HAP-1 (cell line): ENCODE results near the gene TREML4.
A peak's percentile ranks its signal among the peaks of the same experiment; 100 is the strongest.

Experiments
- DNase-seq, 2 experiments: peaks; one replicate each; pipeline ENCODE4 v3.0.0-alpha.2; 2016 to 2020; ENCODE audit warnings: low spot score in 2 of 2
- H3K27me3 ChIP-seq: fragments of 250-450 bp; sonication (Bioruptor Pico); 2 replicates; pipeline ENCODE4 v1.5.1; 2020; ENCODE audit warnings: low read depth, mild to moderate bottlenecking, moderate library complexity
- H3K36me3 ChIP-seq: fragments of 250-450 bp; sonication (Bioruptor Pico); replicated peaks from 2 replicates; pipeline ENCODE4 v1.5.1; 2020; ENCODE audit warnings: mild to moderate bottlenecking
- H3K4me1 ChIP-seq: fragments of 250-450 bp; sonication (Bioruptor Pico); 2 replicates; pipeline ENCODE4 v1.5.1; 2020; ENCODE audit warnings: mild to moderate bottlenecking
- H3K4me3 ChIP-seq: fragments of 250-450 bp; sonication (Bioruptor Pico); 2 replicates; pipeline ENCODE4 v1.5.1; 2020; ENCODE audit warnings: mild to moderate bottlenecking, moderate library complexity
- H3K9me3 ChIP-seq: fragments of 250-450 bp; sonication (Bioruptor Pico); 2 replicates; pipeline ENCODE4 v1.5.1; 2020; ENCODE audit warnings: mild to moderate bottlenecking, moderate library complexity
- in situ Hi-C: fragments of 300-500 bp; cut with MboI; formaldehyde crosslinking; loops from 3 replicates; pipeline ENCODE4 v1.14.3; 2020; ENCODE audit warnings: low sequenced_read_pairs, inconsistent platforms, mixed read lengths

Gene TREML4

DNA sequence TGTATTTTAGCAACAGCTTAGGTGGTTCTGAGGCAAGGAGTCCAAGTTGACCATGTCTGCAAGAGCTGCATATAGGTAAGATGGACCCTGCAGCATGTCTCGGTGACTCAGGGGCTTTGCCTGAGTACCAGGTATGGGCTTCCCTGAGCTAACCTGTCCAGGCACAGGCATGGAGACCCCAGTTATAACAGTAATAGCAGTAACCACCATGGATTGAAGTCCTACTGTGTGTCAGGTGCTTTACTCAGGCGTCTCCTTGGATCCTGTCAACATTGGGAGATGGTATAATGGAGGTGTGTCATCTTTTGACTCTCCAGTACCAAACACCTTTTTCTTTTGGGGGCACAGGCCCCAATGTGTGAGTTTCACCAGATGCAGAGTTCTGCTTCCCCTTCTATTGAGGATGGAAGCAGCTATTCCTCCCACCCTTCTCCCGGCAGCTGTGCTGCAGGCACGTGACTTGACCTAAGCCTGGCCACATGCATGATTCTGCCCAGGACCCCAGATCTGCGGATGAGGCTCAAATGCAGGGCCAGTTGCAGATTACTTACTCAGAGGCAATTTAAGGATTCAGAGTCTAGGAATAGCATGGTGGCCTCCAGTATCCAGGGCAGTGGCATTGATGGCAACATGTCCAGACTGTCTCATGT, 44.6 kb downstream of the TREML4 start:
- no peak for DNase-seq
- H3K9me3 ChIP-seq = no peaks in the 10 kb centered on the region

DNA sequence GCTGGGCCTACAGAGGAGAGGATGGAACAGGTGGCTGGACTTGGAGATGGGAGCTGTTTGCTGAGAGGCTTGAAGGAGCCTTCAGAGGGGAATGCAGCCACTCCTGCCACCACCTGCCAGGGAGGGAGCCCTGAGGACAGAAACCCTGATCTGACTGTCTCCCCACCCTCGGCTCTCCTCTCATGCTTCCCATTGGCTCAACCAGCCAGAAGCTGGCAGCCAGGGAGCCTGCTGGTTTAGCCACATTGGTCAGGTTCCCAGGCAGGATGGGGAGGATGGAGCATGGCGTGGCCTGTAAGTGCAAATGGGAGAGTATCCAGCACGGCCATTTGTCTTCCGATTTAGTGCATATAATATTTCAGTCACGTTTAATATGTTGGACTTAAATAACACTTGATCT, 45.6 kb downstream of the TREML4 start:
- Histone ChIP-seq H3K36me3 (no peaks in the 10 kb centered on the region), H3K4me1 (no peaks in the 10 kb centered on the region), H3K4me3 (no peak overlapping the region), H3K9me3 (no peaks in the 10 kb centered on the region), H3K27me3 (no peaks in the 10 kb centered on the region; the same call in 1 of the 2 replicates)
- in situ Hi-C loops = no loop called here
- no peak for DNase-seq

More for the DNA sequence above, 44.6 kb downstream of the TREML4 start:
- in situ Hi-C loops = no loop called here
- H3K36me3 ChIP-seq = no peaks in the 10 kb centered on the region
- no peak overlapping the region for H3K4me3 ChIP-seq
- no peaks in the 10 kb centered on the region; the same call in 1 of the 2 replicates for H3K27me3 ChIP-seq
- H3K4me1 ChIP-seq = no peaks in the 10 kb centered on the region

DNA sequence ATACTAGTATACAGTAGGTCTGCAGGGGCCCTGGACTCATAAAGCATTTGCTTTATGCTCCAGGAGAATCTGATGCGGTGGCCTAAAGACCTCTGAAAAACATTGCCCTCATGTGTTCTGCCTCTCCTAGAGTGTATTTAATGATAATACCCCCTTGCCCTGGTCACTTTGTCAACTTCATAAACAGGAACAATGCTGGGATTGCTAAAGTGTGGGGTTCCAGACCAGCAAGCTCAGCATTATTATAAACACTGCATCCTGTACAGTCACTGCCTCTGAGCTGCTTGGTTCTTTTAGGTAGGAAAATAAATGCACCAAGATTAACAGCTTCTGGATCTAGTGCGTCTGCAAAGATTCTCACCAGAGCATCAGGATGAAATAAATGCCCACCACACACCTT, 46.1 kb downstream of the TREML4 start:
- Histone ChIP-seq H3K4me3 (no peak overlapping the region), H3K36me3 (no peaks in the 10 kb centered on the region), H3K27me3 (no peaks in the 10 kb centered on the region; the same call in 1 of the 2 replicates), H3K9me3 (no peaks in the 10 kb centered on the region), H3K4me1 (no peaks in the 10 kb centered on the region)
- DNase-seq = no peak
- in situ Hi-C loops = no loop called here

DNA sequence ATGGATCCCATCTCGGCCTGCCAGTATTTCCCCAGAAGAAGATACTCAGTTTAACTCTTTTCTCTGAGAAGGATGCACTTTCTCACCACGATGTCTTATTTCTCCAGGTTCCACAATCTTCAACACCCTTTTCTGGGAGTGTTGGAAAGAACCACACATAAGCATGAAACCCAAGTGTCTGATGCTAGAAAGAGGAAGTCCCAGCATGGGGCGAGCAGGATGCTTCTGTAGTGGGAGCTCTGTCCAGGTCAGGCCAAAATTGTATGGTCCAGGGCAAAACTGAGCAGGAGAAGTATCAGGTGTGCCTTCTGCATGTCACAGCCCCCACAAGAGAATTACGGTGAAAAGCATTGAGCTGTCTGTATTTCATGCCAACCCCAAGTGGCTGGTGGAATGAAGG, 47.3 kb downstream of the TREML4 start:
- Histone ChIP-seq H3K9me3 (no peaks in the 10 kb centered on the region), H3K36me3 (no peaks in the 10 kb centered on the region), H3K4me3 (no peak overlapping the region), H3K27me3 (no peaks in the 10 kb centered on the region; the same call in 1 of the 2 replicates), H3K4me1 (no peaks in the 10 kb centered on the region)
- in situ Hi-C loops = no loop called here
- no peak for DNase-seq

DNA sequence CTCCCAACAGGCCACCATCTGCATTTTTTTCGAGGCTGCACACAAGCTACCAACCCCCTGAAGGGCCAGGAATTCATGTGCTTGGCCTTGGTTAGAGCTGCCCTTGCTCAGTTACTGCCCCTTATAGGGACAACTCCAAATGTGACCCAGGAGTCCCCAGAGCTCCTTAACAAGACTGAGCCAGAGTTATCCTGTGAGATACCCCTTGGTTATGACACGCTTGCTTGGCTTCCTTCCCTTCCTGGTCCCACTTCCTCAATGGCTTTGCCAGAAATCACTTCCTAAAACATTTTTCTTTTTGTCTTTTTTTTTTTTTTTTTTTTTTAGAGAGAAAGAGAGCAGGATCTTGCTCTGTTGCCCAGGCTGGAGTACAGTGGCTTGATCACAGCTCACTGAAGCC, 49.5 kb downstream of the TREML4 start:
- no peaks in the 10 kb centered on the region for H3K36me3 ChIP-seq
- no peaks in the 10 kb centered on the region for H3K4me1 ChIP-seq
- H3K27me3 ChIP-seq = no peaks in the 10 kb centered on the region; the same call in 1 of the 2 replicates
- in situ Hi-C loops = no loop called here
- DNase-seq = no peak
- H3K4me3 ChIP-seq = no peak overlapping the region
- H3K9me3 ChIP-seq = no peaks in the 10 kb centered on the region

DNA sequence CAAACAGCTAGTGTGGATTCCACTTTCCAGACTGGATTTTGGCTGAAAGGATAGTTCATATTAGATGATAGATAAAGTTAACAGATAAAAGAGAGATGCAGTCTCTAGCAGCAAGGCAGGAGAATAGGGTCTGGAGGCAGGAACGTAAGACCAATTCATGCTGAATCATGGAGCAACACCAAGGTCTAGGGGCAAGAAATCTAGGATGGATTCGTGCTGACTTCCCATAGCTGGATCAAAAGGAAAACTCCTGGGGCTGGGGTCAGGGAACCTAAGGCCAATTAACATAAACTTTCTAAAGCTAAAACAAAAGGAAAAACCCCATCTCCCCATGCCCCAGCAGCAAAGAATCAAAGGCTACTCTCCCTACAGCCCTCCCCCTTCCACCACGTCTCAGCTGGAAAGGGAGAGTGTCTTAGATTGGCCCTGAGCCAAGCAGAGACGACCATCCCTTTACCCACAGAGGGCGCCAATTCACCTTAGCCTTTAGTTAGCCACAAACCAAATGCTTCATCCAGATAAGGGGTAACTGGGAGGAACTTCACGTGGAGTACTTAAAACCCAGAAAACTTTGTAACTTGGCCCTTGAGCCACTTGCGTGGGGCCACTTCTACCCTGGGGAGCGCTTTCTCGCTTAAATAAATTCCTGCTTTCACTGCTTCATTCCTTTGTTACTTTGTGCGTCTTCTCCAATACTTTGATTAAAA, 50.7 kb downstream of the TREML4 start:
- in situ Hi-C loops = no loop called here
- Histone ChIP-seq H3K4me3 (no peak overlapping the region), H3K27me3 (no peaks in the 10 kb centered on the region; the same call in 1 of the 2 replicates), H3K9me3 (no peaks in the 10 kb centered on the region), H3K4me1 (no peaks in the 10 kb centered on the region), H3K36me3 (no peaks in the 10 kb centered on the region)
- peak; percentile 50 to 80 for DNase-seq

DNA sequence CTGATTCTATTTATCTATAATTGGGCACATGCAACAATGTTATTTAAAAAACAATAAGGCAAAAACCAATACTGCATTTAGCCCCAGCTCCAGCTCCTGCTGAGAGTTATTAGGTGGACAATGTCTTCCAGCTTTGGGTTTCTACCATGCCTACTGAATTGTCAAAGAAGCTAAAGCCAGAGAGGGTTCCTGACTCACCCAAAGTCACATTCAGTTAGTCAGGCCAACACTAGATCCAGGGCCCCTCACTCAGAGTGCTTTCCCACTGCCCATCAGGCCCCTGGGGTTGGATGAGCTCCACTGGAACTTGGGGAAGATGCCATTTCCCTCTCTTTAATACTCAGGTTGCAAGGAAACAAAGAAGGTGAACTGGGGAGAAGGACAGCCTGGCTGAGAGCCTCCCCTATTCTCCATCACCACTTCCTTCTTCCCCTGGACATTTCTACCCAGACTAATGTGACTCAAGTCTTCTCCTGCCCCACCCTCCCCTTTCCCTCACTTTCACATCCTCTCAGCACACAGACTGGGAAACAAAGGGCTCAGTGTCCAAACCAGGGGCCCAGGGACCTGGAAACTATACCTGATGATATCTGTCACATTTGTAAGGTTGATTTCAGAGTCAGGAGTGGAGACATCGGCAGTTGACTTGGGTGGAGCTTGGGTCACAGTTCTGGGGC, 52.4 kb downstream of the TREML4 start:
- no peaks in the 10 kb centered on the region for H3K9me3 ChIP-seq
- no peaks in the 10 kb centered on the region for H3K36me3 ChIP-seq
- DNase-seq = no peak
- no peaks in the 10 kb centered on the region for H3K4me1 ChIP-seq
- in situ Hi-C loops = no loop called here
- no peaks in the 10 kb centered on the region; the same call in 1 of the 2 replicates for H3K27me3 ChIP-seq
- no peak overlapping the region for H3K4me3 ChIP-seq

DNA sequence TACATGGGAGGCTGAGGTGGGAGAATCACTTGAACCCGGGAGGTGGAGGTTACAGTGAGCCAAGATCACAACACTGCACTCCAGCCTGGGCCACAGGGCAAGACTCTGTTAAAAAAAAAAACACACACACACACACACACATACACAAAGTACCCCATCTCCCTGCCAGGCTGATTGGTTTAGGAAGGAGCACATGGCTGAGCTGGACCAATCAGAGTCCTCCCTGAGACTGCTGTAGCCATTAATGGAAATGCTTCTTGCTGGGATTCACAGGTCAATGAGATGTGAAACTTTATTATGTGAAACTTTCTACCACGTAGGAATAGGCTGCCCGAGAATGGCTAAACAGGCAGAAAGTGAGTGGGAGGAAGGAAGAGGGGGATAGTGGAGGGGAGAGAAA, 55.5 kb downstream of the TREML4 start:
- Histone ChIP-seq H3K9me3 (no peaks in the 10 kb centered on the region), H3K4me3 (no peak overlapping the region), H3K4me1 (peaks cover 9% of the 10 kb centered on the region), H3K36me3 (no peaks in the 10 kb centered on the region), H3K27me3 (no peaks in the 10 kb centered on the region)
- no peak for DNase-seq
- in situ Hi-C loops = no loop called here

DNA sequence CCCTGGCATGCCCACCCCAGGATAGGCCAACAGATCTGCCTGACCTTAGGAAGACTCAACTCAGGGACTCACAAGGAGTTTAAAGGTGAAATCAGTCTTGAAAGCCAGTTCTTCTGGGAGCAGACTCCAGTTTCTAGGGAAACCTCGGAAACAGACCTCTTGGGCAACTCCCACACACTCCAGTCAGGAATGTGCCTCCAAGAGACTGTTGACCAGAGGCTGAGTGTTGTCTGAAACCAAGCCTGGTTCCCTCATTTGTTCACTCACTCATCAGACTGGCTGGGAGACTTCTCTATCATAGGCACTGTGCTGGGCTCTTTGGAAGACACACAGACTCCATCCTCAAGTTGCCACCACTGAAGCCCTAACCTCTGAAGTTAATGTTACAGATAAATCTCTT, 56.6 kb downstream of the TREML4 start:
- in situ Hi-C loops = no loop called here
- H3K4me3 ChIP-seq = no peak overlapping the region

DNA sequence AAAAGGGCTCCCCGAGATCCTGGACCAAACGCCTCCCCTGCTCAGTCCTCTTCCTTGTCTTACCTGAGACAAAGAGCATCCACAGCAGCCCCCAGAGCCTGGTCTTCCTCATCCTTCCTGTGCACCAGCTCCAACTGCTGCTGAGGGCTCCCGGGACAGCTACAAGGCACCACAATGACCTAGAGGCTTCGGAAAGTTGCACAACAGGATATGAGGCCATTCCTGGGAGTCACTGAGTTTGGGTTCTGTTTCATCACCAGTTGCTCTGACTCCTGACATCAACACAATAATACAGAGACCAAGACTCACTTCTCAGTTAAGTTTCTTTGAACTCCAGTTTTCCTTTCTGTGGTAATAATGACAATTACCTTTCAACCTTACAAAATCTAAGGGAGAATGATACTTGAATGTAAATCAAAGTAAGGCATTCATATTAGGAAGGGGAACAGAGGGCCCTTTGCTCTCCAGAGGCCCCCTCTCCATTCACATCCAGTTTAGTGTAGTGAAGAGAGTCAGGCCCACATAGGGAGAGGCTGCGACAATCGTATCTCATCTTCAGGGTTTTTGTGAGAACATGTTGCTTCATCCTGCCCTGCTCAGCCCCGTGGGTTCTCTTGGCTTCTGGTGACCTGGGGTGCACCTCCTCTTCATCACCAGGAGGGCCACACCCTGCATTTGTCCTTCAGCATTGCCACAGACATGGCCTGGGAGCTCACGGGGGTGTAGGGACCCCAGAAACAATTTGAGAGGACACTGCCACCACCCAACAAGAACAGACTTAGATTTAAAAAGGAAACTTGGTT, 58.6 kb downstream of the TREML4 start, which contains the start of gene TREM1:
Gene TREM1, minus strand, starts transcription at position 139 of the 803 bp plus-strand sequence. Its CDS starts 27 bp downstream, at position 112.
- Histone ChIP-seq H3K36me3 (no peaks in the 10 kb centered on the region), H3K9me3 (no peaks in the 10 kb centered on the region), H3K27me3 (no peaks in the 10 kb centered on the region), H3K4me3 (no peak within 1 kb of the TSS), H3K4me1 (peaks cover 13% of the 10 kb centered on the region)
- no peak for DNase-seq
- in situ Hi-C loops = no loop called here

More for the DNA sequence above, 56.6 kb downstream of the TREML4 start:
- H3K4me1 ChIP-seq = peaks cover 13% of the 10 kb centered on the region
- H3K9me3 ChIP-seq = no peaks in the 10 kb centered on the region
- no peak for DNase-seq
- no peaks in the 10 kb centered on the region for H3K36me3 ChIP-seq
- H3K27me3 ChIP-seq = no peaks in the 10 kb centered on the region

DNA sequence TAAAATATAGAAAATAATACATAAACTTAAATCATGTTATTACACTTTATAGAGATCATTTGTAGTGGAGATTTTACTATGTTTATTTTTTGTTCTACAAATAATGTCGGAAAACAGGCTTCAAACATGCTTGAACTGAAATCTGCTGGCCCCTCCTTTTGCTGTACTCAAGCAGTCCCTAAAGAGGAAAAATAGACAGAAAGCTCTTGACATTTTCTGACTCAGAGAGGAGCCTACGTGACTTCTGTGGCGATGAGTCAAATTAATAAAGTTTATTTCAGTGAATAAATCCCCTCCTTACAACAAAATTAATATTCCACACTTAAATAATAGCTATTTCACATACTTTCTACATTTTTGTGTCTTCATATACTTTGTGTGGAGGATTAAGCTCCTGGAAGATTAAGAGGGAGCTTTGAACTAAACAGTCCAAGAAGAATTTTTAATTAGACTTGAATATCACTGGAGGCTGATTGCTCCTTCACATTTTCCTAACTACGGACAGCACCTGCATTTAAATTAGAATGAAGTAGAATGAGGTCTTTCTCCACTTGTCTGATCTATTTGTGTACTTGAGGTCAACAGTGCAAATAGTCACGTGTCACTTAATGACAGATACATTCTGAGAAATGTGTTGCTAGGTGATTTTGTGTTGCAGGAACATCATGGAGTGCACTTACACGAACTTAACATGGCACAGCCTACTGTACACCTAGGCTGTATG, 60.0 kb downstream of the TREML4 start:
- H3K36me3 ChIP-seq = no peaks in the 10 kb centered on the region
- peak in 1 of 2 experiments; percentile 64 for DNase-seq
- in situ Hi-C loops = no loop called here
- H3K27me3 ChIP-seq = no peaks in the 10 kb centered on the region
- H3K9me3 ChIP-seq = no peaks in the 10 kb centered on the region
- H3K4me1 ChIP-seq = peaks cover 13% of the 10 kb centered on the region
- no peak overlapping the region for H3K4me3 ChIP-seq
